Measurements from ENCODE around the gene FBXW8.

Gene FBXW8

DNA sequence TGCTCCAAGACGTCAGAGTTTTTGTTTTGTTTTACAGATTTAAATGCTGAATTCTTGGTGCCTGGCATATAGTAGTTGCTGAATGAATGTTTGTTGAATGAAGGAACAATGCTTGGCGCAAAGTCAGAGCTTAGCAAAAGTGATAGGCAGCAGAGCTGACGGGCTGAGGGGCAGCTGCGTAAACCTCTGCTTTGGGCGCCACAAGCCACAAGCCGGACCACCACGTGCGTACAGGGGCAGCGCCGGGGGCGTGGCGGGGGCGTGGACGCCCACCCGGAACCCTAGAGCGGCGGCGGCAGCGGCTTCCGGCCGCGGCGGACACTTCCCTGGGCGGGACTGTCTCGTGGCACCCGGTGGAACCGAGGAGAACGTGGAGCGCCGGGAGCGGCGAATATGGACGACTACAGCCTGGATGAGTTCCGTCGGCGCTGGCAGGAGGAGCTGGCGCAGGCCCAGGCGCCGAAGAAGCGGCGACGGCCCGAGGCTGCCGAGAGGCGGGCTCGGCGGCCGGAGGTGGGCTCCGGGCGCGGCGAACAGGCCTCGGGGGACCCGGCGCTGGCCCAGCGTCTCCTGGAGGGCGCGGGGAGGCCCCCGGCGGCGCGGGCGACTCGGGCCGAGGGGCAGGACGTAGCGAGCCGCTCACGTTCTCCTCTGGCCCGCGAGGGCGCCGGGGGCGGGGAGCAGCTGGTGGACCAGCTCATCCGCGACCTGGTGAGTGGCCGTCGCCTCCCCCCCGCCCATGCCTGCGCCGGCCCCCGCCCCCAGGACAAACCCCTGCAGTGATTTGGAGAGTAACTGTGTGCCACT, at the start of gene FBXW8 (continued):
- TF ChIP-seq, protein P1, sequence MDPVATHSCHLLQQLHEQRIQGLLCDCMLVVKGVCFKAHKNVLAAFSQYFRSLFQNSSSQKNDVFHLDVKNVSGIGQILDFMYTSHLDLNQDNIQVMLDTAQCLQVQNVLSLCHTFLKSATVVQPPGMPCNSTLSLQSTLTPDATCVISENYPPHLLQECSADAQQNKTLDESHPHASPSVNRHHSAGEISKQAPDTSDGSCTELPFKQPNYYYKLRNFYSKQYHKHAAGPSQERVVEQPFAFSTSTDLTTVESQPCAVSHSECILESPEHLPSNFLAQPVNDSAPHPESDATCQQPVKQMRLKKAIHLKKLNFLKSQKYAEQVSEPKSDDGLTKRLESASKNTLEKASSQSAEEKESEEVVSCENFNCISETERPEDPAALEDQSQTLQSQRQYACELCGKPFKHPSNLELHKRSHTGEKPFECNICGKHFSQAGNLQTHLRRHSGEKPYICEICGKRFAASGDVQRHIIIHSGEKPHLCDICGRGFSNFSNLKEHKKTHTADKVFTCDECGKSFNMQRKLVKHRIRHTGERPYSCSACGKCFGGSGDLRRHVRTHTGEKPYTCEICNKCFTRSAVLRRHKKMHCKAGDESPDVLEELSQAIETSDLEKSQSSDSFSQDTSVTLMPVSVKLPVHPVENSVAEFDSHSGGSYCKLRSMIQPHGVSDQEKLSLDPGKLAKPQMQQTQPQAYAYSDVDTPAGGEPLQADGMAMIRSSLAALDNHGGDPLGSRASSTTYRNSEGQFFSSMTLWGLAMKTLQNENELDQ (tag by site-specific recombination; IDR thresholded peaks at IDR 0.05; ENCODE audit: low read depth) = no peak
- peak; percentile 67; the same call in 1 of the 2 replicates for TF ChIP-seq ZNF76 (tag by site-specific recombination; IDR thresholded peaks at IDR 0.05; ENCODE audit: borderline replicate concordance, low read depth)
- no peak for TF ChIP-seq ZNF223 (tag by site-specific recombination; IDR thresholded peaks at IDR 0.05)
- no peak for TF ChIP-seq MZF1 (tag by site-specific recombination; IDR thresholded peaks at IDR 0.05; ENCODE audit: borderline replicate concordance)
- TF ChIP-seq KLF7 (tag by site-specific recombination; IDR thresholded peaks at IDR 0.05; ENCODE audit: borderline replicate concordance) = peak; percentile 75; the same call in 1 of the 2 replicates
- TF ChIP-seq ZFP41 (tag by site-specific recombination; IDR thresholded peaks at IDR 0.05; ENCODE audit: borderline replicate concordance) = no peak
- TF ChIP-seq MYNN (tag by site-specific recombination; IDR thresholded peaks at IDR 0.05; ENCODE audit: borderline replicate concordance) = no peak
- peak; percentile 68 for TF ChIP-seq GLIS2 (tag by site-specific recombination; IDR thresholded peaks at IDR 0.05)
- TF ChIP-seq ZBTB20 (tag by site-specific recombination; IDR thresholded peaks at IDR 0.05) = no peak; the same call in 1 of the 2 replicates
- TF ChIP-seq ZNF354C (tag by site-specific recombination; IDR thresholded peaks at IDR 0.05; ENCODE audit: borderline replicate concordance, low read depth) = no peak
- TF ChIP-seq HOXD13 (CRISPR knock-in tag; IDR thresholded peaks at IDR 0.05; ENCODE audit: borderline replicate concordance) = no peak
- TF ChIP-seq, protein P2, sequence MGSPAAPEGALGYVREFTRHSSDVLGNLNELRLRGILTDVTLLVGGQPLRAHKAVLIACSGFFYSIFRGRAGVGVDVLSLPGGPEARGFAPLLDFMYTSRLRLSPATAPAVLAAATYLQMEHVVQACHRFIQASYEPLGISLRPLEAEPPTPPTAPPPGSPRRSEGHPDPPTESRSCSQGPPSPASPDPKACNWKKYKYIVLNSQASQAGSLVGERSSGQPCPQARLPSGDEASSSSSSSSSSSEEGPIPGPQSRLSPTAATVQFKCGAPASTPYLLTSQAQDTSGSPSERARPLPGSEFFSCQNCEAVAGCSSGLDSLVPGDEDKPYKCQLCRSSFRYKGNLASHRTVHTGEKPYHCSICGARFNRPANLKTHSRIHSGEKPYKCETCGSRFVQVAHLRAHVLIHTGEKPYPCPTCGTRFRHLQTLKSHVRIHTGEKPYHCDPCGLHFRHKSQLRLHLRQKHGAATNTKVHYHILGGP (tag by site-specific recombination; IDR thresholded peaks at IDR 0.05) = no peak
- TF ChIP-seq ZNF146 (tag by site-specific recombination; IDR thresholded peaks at IDR 0.05) = no peak
- TF ChIP-seq, protein P3, sequence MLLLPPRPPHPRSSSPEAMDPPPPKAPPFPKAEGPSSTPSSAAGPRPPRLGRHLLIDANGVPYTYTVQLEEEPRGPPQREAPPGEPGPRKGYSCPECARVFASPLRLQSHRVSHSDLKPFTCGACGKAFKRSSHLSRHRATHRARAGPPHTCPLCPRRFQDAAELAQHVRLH (tag by site-specific recombination; IDR thresholded peaks at IDR 0.05) = peak; percentile 13; the same call in 1 of the 2 replicates
- TF ChIP-seq, protein P4, sequence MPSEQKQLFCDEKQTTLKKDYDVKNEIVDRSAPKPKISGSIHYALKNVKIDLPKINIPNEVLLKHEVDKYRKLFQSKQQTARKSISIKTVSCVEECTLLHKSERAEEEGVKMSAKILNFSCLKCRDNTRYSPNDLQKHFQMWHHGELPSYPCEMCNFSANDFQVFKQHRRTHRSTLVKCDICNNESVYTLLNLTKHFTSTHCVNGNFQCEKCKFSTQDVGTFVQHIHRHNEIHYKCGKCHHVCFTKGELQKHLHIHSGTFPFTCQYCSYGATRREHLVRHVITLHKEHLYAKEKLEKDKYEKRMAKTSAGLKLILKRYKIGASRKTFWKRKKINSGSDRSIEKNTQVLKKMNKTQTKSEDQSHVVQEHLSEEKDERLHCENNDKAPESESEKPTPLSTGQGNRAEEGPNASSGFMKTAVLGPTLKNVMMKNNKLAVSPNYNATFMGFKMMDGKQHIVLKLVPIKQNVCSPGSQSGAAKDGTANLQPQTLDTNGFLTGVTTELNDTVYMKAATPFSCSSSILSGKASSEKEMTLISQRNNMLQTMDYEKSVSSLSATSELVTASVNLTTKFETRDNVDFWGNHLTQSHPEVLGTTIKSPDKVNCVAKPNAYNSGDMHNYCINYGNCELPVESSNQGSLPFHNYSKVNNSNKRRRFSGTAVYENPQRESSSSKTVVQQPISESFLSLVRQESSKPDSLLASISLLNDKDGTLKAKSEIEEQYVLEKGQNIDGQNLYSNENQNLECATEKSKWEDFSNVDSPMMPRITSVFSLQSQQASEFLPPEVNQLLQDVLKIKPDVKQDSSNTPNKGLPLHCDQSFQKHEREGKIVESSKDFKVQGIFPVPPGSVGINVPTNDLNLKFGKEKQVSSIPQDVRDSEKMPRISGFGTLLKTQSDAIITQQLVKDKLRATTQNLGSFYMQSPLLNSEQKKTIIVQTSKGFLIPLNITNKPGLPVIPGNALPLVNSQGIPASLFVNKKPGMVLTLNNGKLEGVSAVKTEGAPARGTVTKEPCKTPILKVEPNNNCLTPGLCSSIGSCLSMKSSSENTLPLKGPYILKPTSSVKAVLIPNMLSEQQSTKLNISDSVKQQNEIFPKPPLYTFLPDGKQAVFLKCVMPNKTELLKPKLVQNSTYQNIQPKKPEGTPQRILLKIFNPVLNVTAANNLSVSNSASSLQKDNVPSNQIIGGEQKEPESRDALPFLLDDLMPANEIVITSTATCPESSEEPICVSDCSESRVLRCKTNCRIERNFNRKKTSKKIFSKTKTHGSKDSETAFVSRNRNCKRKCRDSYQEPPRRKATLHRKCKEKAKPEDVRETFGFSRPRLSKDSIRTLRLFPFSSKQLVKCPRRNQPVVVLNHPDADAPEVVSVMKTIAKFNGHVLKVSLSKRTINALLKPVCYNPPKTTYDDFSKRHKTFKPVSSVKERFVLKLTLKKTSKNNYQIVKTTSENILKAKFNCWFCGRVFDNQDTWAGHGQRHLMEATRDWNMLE (tag by site-specific recombination; conservative IDR thresholded peaks at IDR 0.05; ENCODE audit: low read depth) = peak; percentile 42; the same call in 1 of the 2 replicates
- TF ChIP-seq, protein P5, sequence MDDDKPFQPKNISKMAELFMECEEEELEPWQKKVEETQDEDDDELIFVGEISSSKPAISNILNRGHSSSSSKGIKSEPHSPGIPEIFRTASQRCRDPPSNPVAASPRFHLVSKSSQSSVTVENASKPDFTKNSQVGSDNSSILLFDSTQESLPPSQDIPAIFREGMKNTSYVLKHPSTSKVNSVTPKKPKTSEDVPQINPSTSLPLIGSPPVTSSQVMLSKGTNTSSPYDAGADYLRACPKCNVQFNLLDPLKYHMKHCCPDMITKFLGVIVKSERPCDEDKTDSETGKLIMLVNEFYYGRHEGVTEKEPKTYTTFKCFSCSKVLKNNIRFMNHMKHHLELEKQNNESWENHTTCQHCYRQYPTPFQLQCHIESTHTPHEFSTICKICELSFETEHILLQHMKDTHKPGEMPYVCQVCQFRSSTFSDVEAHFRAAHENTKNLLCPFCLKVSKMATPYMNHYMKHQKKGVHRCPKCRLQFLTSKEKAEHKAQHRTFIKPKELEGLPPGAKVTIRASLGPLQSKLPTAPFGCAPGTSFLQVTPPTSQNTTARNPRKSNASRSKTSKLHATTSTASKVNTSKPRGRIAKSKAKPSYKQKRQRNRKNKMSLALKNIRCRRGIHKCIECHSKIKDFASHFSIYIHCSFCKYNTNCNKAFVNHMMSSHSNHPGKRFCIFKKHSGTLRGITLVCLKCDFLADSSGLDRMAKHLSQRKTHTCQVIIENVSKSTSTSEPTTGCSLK (tag by site-specific recombination; IDR thresholded peaks at IDR 0.05) = no peak
- TF ChIP-seq, protein P6, sequence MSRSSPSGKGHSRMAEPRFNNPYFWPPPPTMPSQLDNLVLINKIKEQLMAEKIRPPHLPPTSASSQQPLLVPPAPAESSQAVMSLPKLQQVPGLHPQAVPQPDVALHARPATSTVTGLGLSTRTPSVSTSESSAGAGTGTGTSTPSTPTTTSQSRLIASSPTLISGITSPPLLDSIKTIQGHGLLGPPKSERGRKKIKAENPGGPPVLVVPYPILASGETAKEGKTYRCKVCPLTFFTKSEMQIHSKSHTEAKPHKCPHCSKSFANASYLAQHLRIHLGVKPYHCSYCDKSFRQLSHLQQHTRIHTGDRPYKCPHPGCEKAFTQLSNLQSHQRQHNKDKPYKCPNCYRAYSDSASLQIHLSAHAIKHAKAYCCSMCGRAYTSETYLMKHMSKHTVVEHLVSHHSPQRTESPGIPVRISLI (tag by site-specific recombination; IDR thresholded peaks at IDR 0.05) = no peak
- TF ChIP-seq ZNF558 (tag by site-specific recombination; IDR thresholded peaks at IDR 0.05) = no peak
- TF ChIP-seq ZNF629 (tag by site-specific recombination; IDR thresholded peaks at IDR 0.05) = peak; percentile 56; the same call in 1 of the 2 replicates
- TF ChIP-seq HOXC10 (CRISPR knock-in tag; IDR thresholded peaks at IDR 0.05) = no peak
- no peak for TF ChIP-seq BCL11B (tag by site-specific recombination; IDR thresholded peaks at IDR 0.05; ENCODE audit: low read depth)
- TF ChIP-seq, protein P7, sequence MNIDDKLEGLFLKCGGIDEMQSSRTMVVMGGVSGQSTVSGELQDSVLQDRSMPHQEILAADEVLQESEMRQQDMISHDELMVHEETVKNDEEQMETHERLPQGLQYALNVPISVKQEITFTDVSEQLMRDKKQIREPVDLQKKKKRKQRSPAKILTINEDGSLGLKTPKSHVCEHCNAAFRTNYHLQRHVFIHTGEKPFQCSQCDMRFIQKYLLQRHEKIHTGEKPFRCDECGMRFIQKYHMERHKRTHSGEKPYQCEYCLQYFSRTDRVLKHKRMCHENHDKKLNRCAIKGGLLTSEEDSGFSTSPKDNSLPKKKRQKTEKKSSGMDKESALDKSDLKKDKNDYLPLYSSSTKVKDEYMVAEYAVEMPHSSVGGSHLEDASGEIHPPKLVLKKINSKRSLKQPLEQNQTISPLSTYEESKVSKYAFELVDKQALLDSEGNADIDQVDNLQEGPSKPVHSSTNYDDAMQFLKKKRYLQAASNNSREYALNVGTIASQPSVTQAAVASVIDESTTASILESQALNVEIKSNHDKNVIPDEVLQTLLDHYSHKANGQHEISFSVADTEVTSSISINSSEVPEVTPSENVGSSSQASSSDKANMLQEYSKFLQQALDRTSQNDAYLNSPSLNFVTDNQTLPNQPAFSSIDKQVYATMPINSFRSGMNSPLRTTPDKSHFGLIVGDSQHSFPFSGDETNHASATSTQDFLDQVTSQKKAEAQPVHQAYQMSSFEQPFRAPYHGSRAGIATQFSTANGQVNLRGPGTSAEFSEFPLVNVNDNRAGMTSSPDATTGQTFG (tag by site-specific recombination; IDR thresholded peaks at IDR 0.05; ENCODE audit: borderline replicate concordance) = no peak
- TF ChIP-seq OSR2 (tag by site-specific recombination; IDR thresholded peaks at IDR 0.05) = no peak
